ENCODE measurements around the gene WFIKKN1. TPM values are rescaled to one million over a fixed set of nuclear protein-coding genes. Genes with fewer than 3 reads are reported as not detected.

The WFIKKN1 gene
- 0.04 and 0.05 TPM in 2 replicates for total RNA-seq (2014; rRNA removed; shearing (Covaris generic))

GRCh38 chr16:630815-631405 lies at the start of gene WFIKKN1:
Gene WFIKKN1, plus strand, starts transcription at chr16:630985. Its CDS starts 269 bp downstream, at chr16:631254.
- Histone ChIP-seq H3K27ac (no peak within 1 kb of the TSS), H3K9me3 (replicated peaks) (no peaks in the 10 kb centered on the region), H3K4me3 (no peak within 1 kb of the TSS), H3K27me3 (no peaks in the 10 kb centered on the region), H3K4me1 (peaks cover 15% of the 10 kb centered on the region), H3K36me3 (no peaks in the 10 kb centered on the region; the same call in 1 of the 2 replicates)
- peak in 1 of 2 experiments; percentile 32 for DNase-seq

- Histone ChIP-seq H3K27ac (no peak overlapping the region), H3K4me3 (no peak overlapping the region), H3K27me3 (no peaks in the 10 kb centered on the region), H3K36me3 (no peaks in the 10 kb centered on the region), H3K9me3 (replicated peaks) (no peaks in the 10 kb centered on the region), H3K4me1 (no peaks in the 10 kb centered on the region; the same call in 1 of the 2 replicates)
- no peak for DNase-seq
Measured at GRCh38 chr16:582218-582613, 48.6 kb upstream of the WFIKKN1 start.

GRCh38 chr16:582614-583331 lies 48.0 kb upstream of the WFIKKN1 start:
- Histone ChIP-seq H3K27me3 (no peaks in the 10 kb centered on the region), H3K4me3 (no peak overlapping the region), H3K36me3 (no peaks in the 10 kb centered on the region), H3K9me3 (replicated peaks) (no peaks in the 10 kb centered on the region), H3K27ac (no peak overlapping the region), H3K4me1 (no peaks in the 10 kb centered on the region; the same call in 1 of the 2 replicates)
- no peak for DNase-seq

GRCh38 chr16:583470-583814 lies 47.3 kb upstream of the WFIKKN1 start:
- Histone ChIP-seq H3K27me3 (no peaks in the 10 kb centered on the region), H3K4me3 (no peak overlapping the region), H3K36me3 (no peaks in the 10 kb centered on the region), H3K9me3 (replicated peaks) (no peaks in the 10 kb centered on the region), H3K27ac (no peak overlapping the region), H3K4me1 (no peaks in the 10 kb centered on the region; the same call in 1 of the 2 replicates)
- DNase-seq, result peak in 1 of 2 experiments; percentile 4

GRCh38 chr16:583815-584591 lies 46.8 kb upstream of the WFIKKN1 start:
- no peaks in the 10 kb centered on the region; the same call in 1 of the 2 replicates for H3K4me1 ChIP-seq
- no peak overlapping the region for H3K27ac ChIP-seq
- peak in 1 of 2 experiments; percentile 3 for DNase-seq
- H3K36me3 ChIP-seq, result no peaks in the 10 kb centered on the region
- H3K4me3 ChIP-seq, result no peak overlapping the region
- H3K9me3 ChIP-seq (replicated peaks), result no peaks in the 10 kb centered on the region
- H3K27me3 ChIP-seq, result no peaks in the 10 kb centered on the region

- H3K36me3 ChIP-seq, result no peaks in the 10 kb centered on the region
- DNase-seq, result peak in 1 of 2 experiments; percentile 9
- no peaks in the 10 kb centered on the region for H3K27me3 ChIP-seq
- no peak overlapping the region for H3K4me3 ChIP-seq
- H3K27ac ChIP-seq, result no peak overlapping the region
- no peaks in the 10 kb centered on the region for H3K9me3 ChIP-seq (replicated peaks)
- no peaks in the 10 kb centered on the region for H3K4me1 ChIP-seq
Measured at GRCh38 chr16:585351-585750, 45.4 kb upstream of the WFIKKN1 start.

- Histone ChIP-seq H3K4me1 (no peaks in the 10 kb centered on the region), H3K27ac (no peak overlapping the region), H3K27me3 (no peaks in the 10 kb centered on the region)
Measured at GRCh38 chr16:586047-586644, 44.6 kb upstream of the WFIKKN1 start.

GRCh38 chr16:586645-587590 lies 43.9 kb upstream of the WFIKKN1 start:
- Histone ChIP-seq H3K27ac (no peak overlapping the region), H3K9me3 (replicated peaks) (no peaks in the 10 kb centered on the region), H3K27me3 (no peaks in the 10 kb centered on the region), H3K4me3 (no peak overlapping the region), H3K36me3 (no peaks in the 10 kb centered on the region), H3K4me1 (no peaks in the 10 kb centered on the region)
- DNase-seq, result peak in 1 of 2 experiments; percentile 22

More at GRCh38 chr16:586047-586644, 44.6 kb upstream of the WFIKKN1 start:
- peak in 1 of 2 experiments; percentile 6 for DNase-seq
- Histone ChIP-seq H3K4me3 (no peak overlapping the region), H3K9me3 (replicated peaks) (no peaks in the 10 kb centered on the region), H3K36me3 (no peaks in the 10 kb centered on the region)

- H3K9me3 ChIP-seq (replicated peaks), result no peaks in the 10 kb centered on the region
- H3K27ac ChIP-seq, result peak overlapping the region; percentile 8; the same call in 1 of the 2 replicates
- peak overlapping the region; percentile 98 for H3K4me3 ChIP-seq
- peak; percentile 54 to 57 for DNase-seq
- H3K27me3 ChIP-seq, result no peaks in the 10 kb centered on the region
- H3K36me3 ChIP-seq, result no peaks in the 10 kb centered on the region
- no peaks in the 10 kb centered on the region for H3K4me1 ChIP-seq
Measured at GRCh38 chr16:588639-588888, 42.2 kb upstream of the WFIKKN1 start.

- peak; percentile 96 for DNase-seq
- H3K4me1 ChIP-seq, result no peaks in the 10 kb centered on the region
- H3K36me3 ChIP-seq, result no peaks in the 10 kb centered on the region
- H3K27me3 ChIP-seq, result no peaks in the 10 kb centered on the region
- H3K4me3 ChIP-seq, result peak overlapping the region; percentile 98
- H3K9me3 ChIP-seq (replicated peaks), result no peaks in the 10 kb centered on the region
- H3K27ac ChIP-seq, result peak overlapping the region; percentile 88
Measured at GRCh38 chr16:588889-589657, 41.7 kb upstream of the WFIKKN1 start.

- Histone ChIP-seq H3K9me3 (replicated peaks) (no peaks in the 10 kb centered on the region), H3K4me3 (peak within 1 kb of the TSS; percentile 98), H3K4me1 (no peaks in the 10 kb centered on the region), H3K36me3 (no peaks in the 10 kb centered on the region), H3K27ac (peak within 1 kb of the TSS; percentile 88), H3K27me3 (no peaks in the 10 kb centered on the region)
- peak; percentile 98 to 99 for DNase-seq
Measured at GRCh38 chr16:589658-590187, 41.1 kb upstream of the WFIKKN1 start, which contains the start of gene RAB40C. Gene RAB40C, plus strand, starts transcription at chr16:590066. Its CDS starts 226 bp downstream, at chr16:590292.

GRCh38 chr16:590188-590814 lies 40.5 kb upstream of the WFIKKN1 start:
- Histone ChIP-seq H3K27me3 (no peaks in the 10 kb centered on the region), H3K36me3 (no peaks in the 10 kb centered on the region), H3K4me1 (no peaks in the 10 kb centered on the region), H3K27ac (no peak overlapping the region), H3K4me3 (peak overlapping the region; percentile 74), H3K9me3 (replicated peaks) (no peaks in the 10 kb centered on the region)
- no peak for DNase-seq

- H3K36me3 ChIP-seq, result no peaks in the 10 kb centered on the region
- H3K9me3 ChIP-seq (replicated peaks), result no peaks in the 10 kb centered on the region
- H3K27ac ChIP-seq, result no peak overlapping the region
- no peak for DNase-seq
- H3K27me3 ChIP-seq, result no peaks in the 10 kb centered on the region
- peak overlapping the region; percentile 74 for H3K4me3 ChIP-seq
- H3K4me1 ChIP-seq, result no peaks in the 10 kb centered on the region
Measured at GRCh38 chr16:590815-591200, 40.0 kb upstream of the WFIKKN1 start.

All from SJCRH30 (cell line).